GM20000 (cell line): ENCODE results near the gene OR52E5.

Experiments
- DNase-seq: peaks from one replicate; pipeline ENCODE4 v3.0.0; 2012; ENCODE audit warnings: low spot score
- TF ChIP-seq, protein P1 (sequence below): IDR thresholded peaks from 2 replicates; pipeline ENCODE4 v1.5.1; 2012; ENCODE audit warnings: mild to moderate bottlenecking, control low read depth; ENCODE audit errors: extremely low read depth, missing control alignments

Gene OR52E5

DNA sequence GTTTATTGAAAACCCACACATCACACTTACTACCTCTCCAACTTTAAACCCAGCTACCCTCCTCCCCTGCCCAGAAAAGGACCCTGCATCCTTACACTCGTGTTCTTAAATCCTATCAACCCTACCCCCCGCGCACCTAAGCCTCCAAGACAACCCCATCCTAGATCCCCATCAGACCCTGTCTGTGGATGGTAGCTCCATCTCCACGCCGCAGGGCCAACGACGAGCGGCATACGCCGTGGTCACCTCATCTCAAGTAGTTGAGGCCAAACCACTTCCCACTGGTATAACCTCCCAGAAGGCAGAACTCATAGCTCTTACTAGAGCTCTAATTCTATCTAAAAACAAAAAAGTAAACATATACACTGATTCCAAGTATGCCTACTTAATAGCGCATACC lies 39.7 kb downstream of the OR52E5 start:
- TF ChIP-seq, protein P1, sequence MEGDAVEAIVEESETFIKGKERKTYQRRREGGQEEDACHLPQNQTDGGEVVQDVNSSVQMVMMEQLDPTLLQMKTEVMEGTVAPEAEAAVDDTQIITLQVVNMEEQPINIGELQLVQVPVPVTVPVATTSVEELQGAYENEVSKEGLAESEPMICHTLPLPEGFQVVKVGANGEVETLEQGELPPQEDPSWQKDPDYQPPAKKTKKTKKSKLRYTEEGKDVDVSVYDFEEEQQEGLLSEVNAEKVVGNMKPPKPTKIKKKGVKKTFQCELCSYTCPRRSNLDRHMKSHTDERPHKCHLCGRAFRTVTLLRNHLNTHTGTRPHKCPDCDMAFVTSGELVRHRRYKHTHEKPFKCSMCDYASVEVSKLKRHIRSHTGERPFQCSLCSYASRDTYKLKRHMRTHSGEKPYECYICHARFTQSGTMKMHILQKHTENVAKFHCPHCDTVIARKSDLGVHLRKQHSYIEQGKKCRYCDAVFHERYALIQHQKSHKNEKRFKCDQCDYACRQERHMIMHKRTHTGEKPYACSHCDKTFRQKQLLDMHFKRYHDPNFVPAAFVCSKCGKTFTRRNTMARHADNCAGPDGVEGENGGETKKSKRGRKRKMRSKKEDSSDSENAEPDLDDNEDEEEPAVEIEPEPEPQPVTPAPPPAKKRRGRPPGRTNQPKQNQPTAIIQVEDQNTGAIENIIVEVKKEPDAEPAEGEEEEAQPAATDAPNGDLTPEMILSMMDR, result no peak
- DNase-seq, result no peak

DNA sequence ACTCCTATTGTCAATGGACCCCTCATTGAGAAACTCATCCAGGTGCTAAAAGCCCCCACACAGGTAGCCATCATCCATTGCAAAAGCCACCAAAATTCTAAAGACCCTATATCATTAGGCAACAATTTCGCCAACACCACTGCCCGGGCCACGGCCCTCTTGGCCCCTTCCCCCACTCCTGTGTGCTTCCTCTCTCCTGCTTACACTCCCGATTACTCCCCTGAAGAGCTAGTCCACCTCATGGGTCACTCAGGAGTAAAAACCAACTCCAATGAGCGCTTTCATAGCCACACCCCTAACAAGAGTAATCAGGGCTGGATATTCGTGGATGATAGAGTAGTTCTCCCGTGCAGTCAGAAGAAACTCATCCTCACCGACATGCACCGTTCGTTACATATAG lies 40.1 kb downstream of the OR52E5 start:
- TF ChIP-seq, protein P1, result no peak
- no peak for DNase-seq

DNA sequence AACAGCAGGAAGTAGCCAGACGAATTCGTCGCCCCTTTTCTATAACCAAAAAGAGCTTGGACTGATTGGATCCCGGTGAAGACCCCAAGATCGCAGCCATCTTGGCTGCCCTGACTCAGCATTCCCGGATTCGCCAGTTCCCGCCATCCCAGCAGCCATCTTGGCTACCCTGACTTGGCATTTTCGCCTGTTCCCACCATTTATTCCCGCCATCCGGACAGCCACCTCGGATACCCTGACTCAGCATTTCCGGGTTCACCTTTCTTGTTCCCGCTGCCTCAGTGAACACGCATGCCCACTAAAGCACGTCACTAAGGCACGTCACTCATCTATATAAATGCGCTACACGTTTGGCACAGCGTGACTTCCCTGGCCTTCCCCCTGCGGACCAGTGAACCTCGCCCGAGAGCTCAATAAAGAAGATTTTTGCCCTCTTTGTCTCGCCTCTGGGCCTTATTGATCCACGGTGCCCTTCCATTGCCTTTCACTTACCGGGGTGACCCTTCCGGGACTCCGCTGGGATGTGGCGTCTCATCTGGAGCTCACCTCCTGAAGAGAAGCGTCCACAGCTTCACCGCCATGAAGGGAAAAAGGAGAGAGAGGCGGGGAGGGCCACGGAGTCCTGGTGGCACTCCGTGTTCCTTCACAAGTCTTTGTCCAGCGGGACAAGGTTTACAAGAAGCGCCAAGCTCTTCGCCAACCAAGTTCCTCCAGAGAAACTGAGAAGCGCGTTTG lies 45.0 kb downstream of the OR52E5 start:
- DNase-seq, result no peak
- TF ChIP-seq, protein P1, result no peak

DNA sequence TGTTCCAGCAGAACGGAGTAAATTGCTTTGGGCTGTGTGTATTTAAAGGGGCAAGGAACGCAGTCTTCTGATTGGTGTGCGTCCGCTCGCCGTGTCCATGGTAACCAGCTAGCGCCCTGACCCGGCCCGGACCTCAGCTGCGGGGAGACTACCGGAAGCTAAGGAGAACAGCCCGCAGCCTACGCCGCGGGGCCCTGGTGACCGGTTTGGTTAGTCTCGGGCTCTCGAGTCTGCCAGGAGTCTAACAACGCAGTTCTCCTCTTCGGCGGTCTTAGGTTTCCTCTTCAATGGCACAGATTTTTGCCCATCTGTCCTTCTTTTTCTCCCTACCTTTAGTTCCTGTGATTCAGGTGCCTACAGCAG lies 45.6 kb downstream of the OR52E5 start:
- TF ChIP-seq, protein P1, result no peak
- no peak for DNase-seq

DNA sequence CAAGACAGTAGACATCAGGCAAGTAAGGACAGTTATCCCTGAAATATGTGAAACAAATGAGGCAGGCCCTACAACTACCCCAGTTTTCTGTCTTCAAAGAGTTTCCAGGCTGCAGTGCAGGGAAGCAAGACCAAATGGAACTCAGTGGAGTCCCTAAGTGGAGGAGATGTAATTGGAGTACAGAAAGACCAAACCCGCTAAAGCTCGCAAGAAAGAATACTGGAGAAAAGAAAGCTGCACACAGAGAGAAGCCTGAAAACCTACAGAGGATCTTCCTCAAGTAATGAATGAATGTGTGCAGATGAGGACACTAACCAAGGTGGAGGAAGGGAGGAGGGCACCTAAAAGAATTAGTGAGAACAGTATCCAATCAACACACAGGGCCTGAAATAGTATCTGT lies 47.7 kb downstream of the OR52E5 start:
- TF ChIP-seq, protein P1, result no peak

DNA sequence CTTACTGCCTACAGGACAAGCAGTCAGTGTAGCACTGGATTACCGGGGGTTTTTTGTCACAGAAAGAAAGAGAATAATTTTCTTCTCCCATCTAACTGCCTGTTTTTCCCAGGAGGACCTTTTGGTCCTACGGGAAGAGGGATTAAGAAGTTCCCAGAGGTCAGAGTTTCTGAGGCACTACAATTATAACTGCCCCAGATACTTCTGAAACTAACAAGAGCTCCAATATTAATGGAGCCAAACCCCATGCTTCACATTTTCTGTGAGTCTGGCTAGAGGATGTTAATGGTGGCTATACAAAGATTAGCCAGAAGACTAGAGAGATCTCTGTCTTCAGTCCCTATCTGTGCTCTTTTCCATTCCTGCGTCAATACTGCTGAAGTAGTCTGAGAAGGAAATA lies 48.9 kb downstream of the OR52E5 start, which contains the start of gene OR56A3:
Gene OR56A3 (plus strand): TSS at position 301 of the 400 bp plus-strand sequence. CDS start 5,096 bp downstream, outside the sequence.
- no peak for DNase-seq

More for the DNA sequence above, 47.7 kb downstream of the OR52E5 start:
- DNase-seq, result no peak

More for the DNA sequence above, 48.9 kb downstream of the OR52E5 start, which contains the start of gene OR56A3:
- TF ChIP-seq, protein P1, result no peak
